ENCODE results near the gene DENND2D. TPM values are rescaled to one million over a fixed set of nuclear protein-coding genes. Genes with fewer than 3 reads are reported as not detected.

The DENND2D gene
- total and polyA plus RNA-seq, 2 experiments from 2014 or later: 2.5 to 3.0 TPM

GRCh38 chr1:111151838-111152237, 48.6 kb downstream of the DENND2D start:
- peaks cover 21% of the 10 kb centered on the region; the same call in 1 of the 2 replicates for H3K36me3 ChIP-seq (ENCODE audit: insufficient read depth)
- H3K36me3 Mint-ChIP-seq (ENCODE audit: low read depth): peaks cover 46% of the 10 kb centered on the region

More at GRCh38 chr1:111151838-111152237, 48.6 kb downstream of the DENND2D start:
- Mint-ChIP-seq H3K27ac (no peak overlapping the region), H3K9me3 (no peaks in the 10 kb centered on the region), H3K4me1 (no peaks in the 10 kb centered on the region), H3K4me3 (no peak overlapping the region), H3K27me3 (ENCODE audit: insufficient read depth, low read depth, poor library complexity) (peaks cover 2% of the 10 kb centered on the region)
- ATAC-seq (no peak), DNase-seq (ENCODE audit: low spot score) (no peak)
- Histone ChIP-seq H3K4me3 (no peak overlapping the region), H3K9me2 (ENCODE audit: insufficient read depth) (no peaks in the 10 kb centered on the region), H2AFZ (no peak overlapping the region), H3K79me2 (replicated peaks; ENCODE audit: insufficient read depth) (peaks cover 70% of the 10 kb centered on the region), H4K20me1 (replicated peaks; ENCODE audit: insufficient read depth) (peaks cover 20% of the 10 kb centered on the region), H3K4me1 (ENCODE audit: insufficient read depth) (no peaks in the 10 kb centered on the region), H3K4me2 (no peak overlapping the region), H3F3A (replicated peaks; ENCODE audit: low read depth) (no peaks in the 10 kb centered on the region), H3K27ac (ENCODE audit: low read depth) (no peak overlapping the region), H3K27me3 (ENCODE audit: insufficient read depth) (no peaks in the 10 kb centered on the region)
- TF ChIP-seq ZNF331 (CRISPR knock-in tag; IDR thresholded peaks at IDR 0.05; ENCODE audit: low read depth): no peak
- no peak for TF ChIP-seq CTCF (conservative IDR thresholded peaks at IDR 0.05; ENCODE audit: low read depth in 2 of 2)
- no peak for TF ChIP-seq JUNB (IDR thresholded peaks at IDR 0.05; ENCODE audit: unreplicated experiment)
- no peak for TF ChIP-seq NANOG (IDR thresholded peaks at IDR 0.05; ENCODE audit: borderline replicate concordance)
- TF ChIP-seq ZNF114 (CRISPR knock-in tag; IDR thresholded peaks at IDR 0.05): no peak
- TF ChIP-seq STAT1 (IDR thresholded peaks at IDR 0.05; ENCODE audit: unreplicated experiment): no peak
- no peak for TF ChIP-seq ZNF462 (CRISPR knock-in tag; IDR thresholded peaks at IDR 0.05)
- TF ChIP-seq EZH2phosphoT487 (IDR thresholded peaks at IDR 0.05; ENCODE audit: unreplicated experiment): no peak
- no peak for TF ChIP-seq CREB1 (CRISPR knock-in tag; IDR thresholded peaks at IDR 0.05; ENCODE audit: low read depth)
- TF ChIP-seq EZH2 (IDR thresholded peaks at IDR 0.05; ENCODE audit: low read depth, unreplicated experiment): no peak
- no peak for TF ChIP-seq ETS1 (IDR thresholded peaks at IDR 0.05)
